H1 (cell line): ENCODE measurements around the gene KDM8. TPM values are rescaled to one million over a fixed set of nuclear protein-coding genes. Genes with fewer than 3 reads are reported as not detected.
"Not testable (repeated sequence)": the region's sequence is repeated elsewhere in the genome, so short reads cannot be mapped to it uniquely, and the experiment has no call there.

ENCODE experiments used
- CTCF ChIA-PET: fragments of 300-600 bp; sonication (Branson Sonifier 250); formaldehyde crosslinking; loops from one replicate; lab custom pipeline; 2021; ENCODE audit not compliant: partially characterized antibody; lab: Charles Lee
- POLR2A ChIA-PET: fragments of 300-600 bp; sonication (Branson Sonifier 250); formaldehyde crosslinking; loops from one replicate; lab custom pipeline; 2021; ENCODE audit warnings: inconsistent platforms; ENCODE audit not compliant: partially characterized antibody; lab: Charles Lee
- DNase-seq, 2 experiments: peaks; one replicate each; pipeline versions ENCODE4 v3.0.0 to v3.0.0-alpha.2; 2010 to 2022; ENCODE audit warnings: low spot score in 2 of 2, low read depth in 1 of 2, mixed read lengths in 1 of 2
- FAIRE-seq: peaks from 2 replicates; lab custom pipeline; 2011; peaks lifted over from hg19 to GRCh38; lab: Jason Lieb, UNC
- H2AFZ ChIP-seq: 2 replicates; pipeline ENCODE4 v1.8.1; 2012; ENCODE audit warnings: low read length, inconsistent platforms
- H2AK5ac ChIP-seq: 2 replicates; pipeline ENCODE4 v1.6.1; 2013; ENCODE audit warnings: low read depth, low read length
- H2BK120ac ChIP-seq: replicated peaks from 2 replicates; pipeline ENCODE3; 2013; ENCODE audit warnings: low read depth, low read length, inconsistent platforms
- H2BK12ac ChIP-seq: 2 replicates; pipeline ENCODE4 v1.6.1; 2013; ENCODE audit warnings: low read depth, low read length
- H2BK15ac ChIP-seq: 2 replicates; pipeline ENCODE4 v1.6.1; 2013; ENCODE audit warnings: low read length
- H2BK20ac ChIP-seq: 2 replicates; pipeline ENCODE4 v1.6.1; 2013; ENCODE audit warnings: low read length
- H2BK5ac ChIP-seq: 2 replicates; pipeline ENCODE4 v1.6.1; 2013; ENCODE audit warnings: low read depth, low read length
- H3K14ac ChIP-seq: 2 replicates; pipeline ENCODE4 v1.6.1; 2013; ENCODE audit warnings: inconsistent platforms; ENCODE audit not compliant: insufficient read length
- H3K18ac ChIP-seq: 2 replicates; pipeline ENCODE4 v1.6.1; 2013; ENCODE audit warnings: low read length; ENCODE audit errors: extremely low read depth
- H3K23ac ChIP-seq: 2 replicates; pipeline ENCODE4 v1.6.1; 2013; ENCODE audit warnings: inconsistent platforms; ENCODE audit not compliant: insufficient read length
- H3K23me2 ChIP-seq: 2 replicates; pipeline ENCODE4 v1.6.1; 2013; ENCODE audit warnings: low read depth, low read length
- H3K27ac ChIP-seq: 2 replicates; pipeline ENCODE4 v1.6.1; 2011; ENCODE audit warnings: low read depth, low read length, inconsistent platforms
- H3K27me3 ChIP-seq, 4 experiments: replicated peaks in 1 of 4; 1 replicate in 1 of 4; 2 replicates in 3 of 4; pipeline versions ENCODE4 v1.6.1 to v1.8.1; 2011 to 2013; ENCODE audit warnings: low read length in 3 of 4, mild to moderate bottlenecking in 3 of 4, inconsistent platforms in 2 of 4, mixed read lengths in 2 of 4, moderate library complexity in 1 of 4; ENCODE audit not compliant: control insufficient read depth in 3 of 4, insufficient read depth in 3 of 4; ENCODE audit errors: extremely low read depth in 1 of 4
- H3K36me3 ChIP-seq, 4 experiments: 2 replicates each; pipeline versions ENCODE4 v1.6.1 to v1.8.1; 2011 to 2013; ENCODE audit warnings: mild to moderate bottlenecking in 4 of 4, low read length in 3 of 4, moderate library complexity in 2 of 4, control low read depth in 1 of 4, inconsistent platforms in 1 of 4; ENCODE audit not compliant: insufficient read depth in 4 of 4, control insufficient read depth in 2 of 4
- H3K4ac ChIP-seq: replicated peaks from 2 replicates; pipeline ENCODE3; 2013; ENCODE audit warnings: low read length, low read depth, mixed read lengths, inconsistent platforms; ENCODE audit not compliant: insufficient read length
- H3K4me1 ChIP-seq, 4 experiments: replicated peaks in 1 of 4; 1 replicate in 1 of 4; 2 replicates in 3 of 4; pipeline versions ENCODE4 v1.6.1 to v1.8.1; 2011 to 2013; ENCODE audit warnings: low read length in 3 of 4, inconsistent platforms in 2 of 4, mixed read lengths in 1 of 4; ENCODE audit not compliant: insufficient read depth in 4 of 4, control insufficient read depth in 3 of 4
- H3K4me2 ChIP-seq, 2 experiments: 2 replicates each; pipeline versions ENCODE4 v1.6.1 to v1.8.1; 2011 to 2013; ENCODE audit warnings: low read depth in 2 of 2, low read length in 2 of 2, control low read depth in 1 of 2, inconsistent platforms in 1 of 2, mild to moderate bottlenecking in 1 of 2; ENCODE audit not compliant: insufficient read depth in 1 of 2
- H3K4me3 ChIP-seq, 4 experiments: fragments of 200-600, 300-600 bp in 1 of 4; sonication (generic), shearing (Covaris generic), sonication (Bioruptor Twin) in 1 of 4; 2 replicates each; pipeline versions ENCODE4 v1.5.1 to v1.8.1; 2011 to 2016; ENCODE audit warnings: low read length in 4 of 4, low read depth in 3 of 4, control low read depth in 2 of 4, inconsistent platforms in 2 of 4, mild to moderate bottlenecking in 2 of 4, mixed read lengths in 1 of 4, moderate library complexity in 1 of 4; ENCODE audit not compliant: insufficient read depth in 2 of 4; ENCODE audit errors: extremely low read depth in 1 of 4
- H3K56ac ChIP-seq: replicated peaks from 2 replicates; pipeline ENCODE3; 2013; ENCODE audit warnings: low read depth, mild to moderate bottlenecking, mixed read lengths, low read length, inconsistent platforms; ENCODE audit not compliant: insufficient read length
- H3K79me1 ChIP-seq: 2 replicates; pipeline ENCODE4 v1.6.1; 2013; ENCODE audit warnings: low read depth, low read length, control low read depth
- H3K79me2 ChIP-seq, 2 experiments: 2 replicates each; pipeline versions ENCODE4 v1.6.1 to v1.8.1; 2012 to 2013; ENCODE audit warnings: low read length in 2 of 2, mild to moderate bottlenecking in 2 of 2, inconsistent platforms in 1 of 2; ENCODE audit not compliant: insufficient read depth in 2 of 2, control insufficient read depth in 1 of 2
- H3K9ac ChIP-seq, 4 experiments: replicated peaks in 1 of 4; 1 replicate in 1 of 4; 2 replicates in 3 of 4; pipeline versions ENCODE4 v1.6.1 to v1.8.1; 2011 to 2013; ENCODE audit warnings: low read depth in 3 of 4, low read length in 3 of 4, control low read depth in 2 of 4, mild to moderate bottlenecking in 2 of 4, moderate library complexity in 2 of 4, inconsistent platforms in 1 of 4; ENCODE audit errors: extremely low read depth in 1 of 4
- H3K9me3 ChIP-seq, 2 experiments: 2 replicates each; pipeline versions ENCODE4 v1.6.1 to v1.8.1; 2012 to 2013; ENCODE audit warnings: mild to moderate bottlenecking in 2 of 2, moderate library complexity in 2 of 2, control low read depth in 1 of 2, inconsistent platforms in 1 of 2, low read depth in 1 of 2, low read length in 1 of 2, mixed read lengths in 1 of 2; ENCODE audit not compliant: insufficient read depth in 2 of 2
- H4K20me1 ChIP-seq, 2 experiments: replicated peaks in 1 of 2; 2 replicates each; pipeline versions ENCODE3 to v1.8.1; 2011 to 2013; ENCODE audit warnings: inconsistent platforms in 2 of 2, low read length in 2 of 2, mild to moderate bottlenecking in 1 of 2; ENCODE audit not compliant: insufficient read depth in 2 of 2, control insufficient read depth in 1 of 2
- H4K5ac ChIP-seq: 2 replicates; pipeline ENCODE4 v1.6.1; 2013; ENCODE audit warnings: low read length, low read depth, mixed read lengths, inconsistent platforms; ENCODE audit not compliant: insufficient read length
- H4K8ac ChIP-seq: 2 replicates; pipeline ENCODE4 v1.8.0; 2013; ENCODE audit warnings: mild to moderate bottlenecking, moderate library complexity, low read length, inconsistent platforms; ENCODE audit not compliant: insufficient read depth; ENCODE audit errors: extremely low read depth
- H4K91ac ChIP-seq: replicated peaks from 2 replicates; pipeline ENCODE3; 2013; ENCODE audit warnings: low read length, mixed read lengths, inconsistent platforms; ENCODE audit not compliant: insufficient read length
- WGBS, 2 experiments: shearing (Covaris generic) in 1 of 2; methylation state at CpG; one replicate each; pipeline versions ENCODE4 v1.1.6 to v1.1.7; 2013 to 2015; ENCODE audit warnings: low lambda C conversion rate in 2 of 2, mixed read lengths in 2 of 2, inconsistent platforms in 1 of 2, low coverage in 1 of 2, missing lambda C conversion rate in 1 of 2; ENCODE audit not compliant: insufficient replicate concordance in 2 of 2, insufficient coverage in 1 of 2, insufficient read length in 1 of 2; ENCODE audit errors: extremely low coverage in 1 of 2, missing lambda C conversion rate in 1 of 2; 5-methylcytosine and 5-hydroxymethylcytosine counted together
- polyA plus RNA-seq, 7 experiments: library from polyadenylated mRNA; depleted of rRNA in 3 of 7; stranded (reverse) in 5 of 7; unstranded in 2 of 7; fragments of >200 nt in 5 of 7; fragments of 200-250 nt in 2 of 7; gene quantifications; 1 replicate in 5 of 7; 2 replicates in 1 of 7; 4 replicates in 1 of 7; pipeline versions ENCODE4 v1.2.1 to v1.2.3, GENCODE V29; 2011 to 2013; ENCODE audit warnings: missing spikeins in 2 of 7, mixed read lengths in 2 of 7
- total RNA-seq: library from RNA; stranded (reverse); fragmentation: NEBNext Ultra II Directional; extraction: Animal tissue kit (Norgen Biotek cat#: 25700); gene quantifications from 2 replicates; pipeline ENCODE4 v1.2.1, GENCODE V29; 2021

The KDM8 gene
- total and polyA plus RNA-seq, 2 of the 8 experiments (the other 6 are each of a cell fraction or from before 2014, with no cell fraction given): 10.3 to 12.8 TPM

GRCh38 chr16:27207121-27207520 lies 3.8 kb downstream of the KDM8 start:
- H2AFZ ChIP-seq, CTCF ChIA-PET, H3K27me3 ChIP-seq, H2AK5ac ChIP-seq, H3K79me2 ChIP-seq, H2BK5ac ChIP-seq, H2BK120ac ChIP-seq, H2BK15ac ChIP-seq, FAIRE-seq, H3K27ac ChIP-seq, H3K14ac ChIP-seq, H3K23ac ChIP-seq, H3K9me3 ChIP-seq, H3K4me1 ChIP-seq, DNase-seq, H4K20me1 ChIP-seq, H3K56ac ChIP-seq, H4K8ac ChIP-seq, H4K5ac ChIP-seq, H3K36me3 ChIP-seq, H3K79me1 ChIP-seq, H3K9ac ChIP-seq, H2BK12ac ChIP-seq, H3K4ac ChIP-seq, H3K4me3 ChIP-seq, H4K91ac ChIP-seq, H3K23me2 ChIP-seq, H3K18ac ChIP-seq, H3K4me2 ChIP-seq, H2BK20ac ChIP-seq: not testable (repeated sequence)
- POLR2A ChIA-PET: interaction anchor here (1.1 kb wide), 1 partner anchor 10 kb away, joined by 3 read pairs; no protein-coding TSS in a partner anchor
- 89% methylated on average over 10 of the region's 10 CpGs; no CpG with 5 or more reads in 1 of the 2 experiments for WGBS, 2 experiments
